Mesodermal cell (in vitro differentiated cells): ENCODE results near the gene S1PR2. TPM values are rescaled to one million over a fixed set of nuclear protein-coding genes. Genes with fewer than 3 reads are reported as not detected.
A peak's percentile ranks its signal among the peaks of the same experiment; 100 is the strongest.

ENCODE experiments used
- H3K27ac ChIP-seq: 2 replicates; pipeline ENCODE4 v1.7.0; 2013; ENCODE audit warnings: mild to moderate bottlenecking, low read depth, low read length, moderate library complexity; ENCODE audit not compliant: severe bottlenecking
- H3K36me3 ChIP-seq: 2 replicates; pipeline ENCODE4 v1.7.1; 2013; ENCODE audit warnings: mild to moderate bottlenecking, low read length, moderate library complexity; ENCODE audit not compliant: control insufficient read depth, insufficient read depth
- H3K4me1 ChIP-seq: one replicate; pipeline ENCODE4 v1.7.1; 2013; ENCODE audit warnings: mild to moderate bottlenecking, low read length; ENCODE audit not compliant: insufficient read depth, control insufficient read depth, poor library complexity, severe bottlenecking
- H3K4me3 ChIP-seq: 2 replicates; pipeline ENCODE4 v1.7.0; 2013; ENCODE audit warnings: low read length, control low read depth, mild to moderate bottlenecking; ENCODE audit not compliant: insufficient read depth, poor library complexity, severe bottlenecking; ENCODE audit errors: extremely low read depth
- H3K9me3 ChIP-seq: 2 replicates; pipeline ENCODE4 v1.7.1; 2013; ENCODE audit warnings: mild to moderate bottlenecking, low read length, moderate library complexity; ENCODE audit not compliant: control insufficient read depth
- WGBS, 2 experiments: methylation state at CpG; one replicate each; pipeline ENCODE4 v1.1.5; 2013; ENCODE audit warnings: missing lambda C conversion rate in 2 of 2; ENCODE audit not compliant: insufficient coverage in 2 of 2; 5-methylcytosine and 5-hydroxymethylcytosine counted together
- polyA plus RNA-seq, 2 experiments: library from polyadenylated mRNA; stranded (reverse); fragments of 50-300 nt; gene quantifications; one replicate each; pipeline ENCODE4 v1.2.3, GENCODE V29; 2013

Gene S1PR2
- polyA plus RNA-seq (2013, experiment 1 of 2): 11.6 TPM
- polyA plus RNA-seq (2013, experiment 2 of 2): 8.0 TPM

GRCh38 chr19:10230861-10231611 lies at the start of gene S1PR2:
S1PR2 (minus strand) TSS chr19:10231331; CDS start chr19:10224905, 6,426 bp downstream.
- WGBS, 2 experiments: 1% methylated on average over 38 of the region's 73 CpGs
- Histone ChIP-seq H3K4me3 (peak within 1 kb of the TSS; percentile 83), H3K36me3 (no peaks in the 10 kb centered on the region), H3K4me1 (peaks cover 6% of the 10 kb centered on the region), H3K9me3 (no peaks in the 10 kb centered on the region), H3K27ac (peak within 1 kb of the TSS; percentile 80)

GRCh38 chr19:10279737-10280442 lies 48.8 kb upstream of the S1PR2 start:
- Histone ChIP-seq H3K4me1 (no peaks in the 10 kb centered on the region), H3K36me3 (no peaks in the 10 kb centered on the region), H3K4me3 (no peak overlapping the region), H3K27ac (no peak overlapping the region), H3K9me3 (no peaks in the 10 kb centered on the region)
- WGBS, 2 experiments: 91 to 94% methylated on average over 4 to 5 of the region's 5 CpGs

GRCh38 chr19:10278935-10279334 lies 47.8 kb upstream of the S1PR2 start:
- Histone ChIP-seq H3K27ac (no peak overlapping the region), H3K4me1 (no peaks in the 10 kb centered on the region), H3K9me3 (no peaks in the 10 kb centered on the region), H3K36me3 (no peaks in the 10 kb centered on the region), H3K4me3 (no peak overlapping the region)
- 92 to 100% methylated on average over 1 of the region's 1 CpG for WGBS, 2 experiments

DNA sequence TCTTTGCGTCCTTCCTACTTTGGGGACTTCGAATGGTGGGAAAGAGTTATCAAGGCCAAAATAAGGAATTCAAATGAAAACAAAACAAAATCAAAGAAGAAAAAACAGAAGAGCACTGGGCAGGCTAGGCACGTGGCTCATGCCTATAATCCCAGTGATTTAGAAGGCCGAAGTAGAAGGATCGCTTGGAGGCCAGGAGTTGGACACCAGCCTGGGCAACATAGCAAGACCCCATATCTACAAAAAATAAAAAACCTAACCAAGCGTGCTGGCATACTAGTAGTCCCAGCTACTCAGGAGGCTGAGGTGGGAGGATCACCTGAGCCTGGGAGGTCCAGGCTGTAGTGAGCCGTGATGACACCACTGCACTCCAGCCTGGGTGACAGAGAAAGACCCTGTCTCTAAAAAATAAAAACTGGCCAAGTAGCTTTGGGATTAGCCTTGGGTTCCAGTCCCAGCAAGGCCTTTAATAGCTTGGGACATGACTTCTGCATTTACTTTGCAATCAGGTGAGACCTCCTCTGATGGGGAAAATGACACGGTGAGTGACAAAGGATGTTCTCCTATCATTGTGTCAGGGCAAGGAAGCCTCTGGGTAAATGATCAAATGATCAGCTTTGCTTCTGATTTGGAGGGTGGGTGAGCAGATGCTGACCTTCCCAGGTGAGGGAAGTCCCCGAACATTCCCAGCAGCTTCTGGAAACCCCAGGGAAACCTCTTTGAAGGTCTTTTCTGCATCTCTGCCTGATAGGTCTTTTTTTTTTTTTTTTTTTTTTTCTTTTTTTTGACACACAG lies 46.9 kb upstream of the S1PR2 start:
- 87 to 90% methylated on average over 4 to 8 of the region's 9 CpGs for WGBS, 2 experiments
- Histone ChIP-seq H3K27ac (no peak overlapping the region), H3K4me3 (no peak overlapping the region), H3K9me3 (no peaks in the 10 kb centered on the region), H3K36me3 (no peaks in the 10 kb centered on the region), H3K4me1 (no peaks in the 10 kb centered on the region)

GRCh38 chr19:10274589-10274988 lies 43.5 kb upstream of the S1PR2 start:
- Histone ChIP-seq H3K36me3 (no peaks in the 10 kb centered on the region), H3K4me3 (no peak overlapping the region), H3K9me3 (no peaks in the 10 kb centered on the region), H3K4me1 (no peaks in the 10 kb centered on the region), H3K27ac (no peak overlapping the region)
- 96 to 99% methylated on average over 10 of the region's 10 CpGs for WGBS, 2 experiments

DNA sequence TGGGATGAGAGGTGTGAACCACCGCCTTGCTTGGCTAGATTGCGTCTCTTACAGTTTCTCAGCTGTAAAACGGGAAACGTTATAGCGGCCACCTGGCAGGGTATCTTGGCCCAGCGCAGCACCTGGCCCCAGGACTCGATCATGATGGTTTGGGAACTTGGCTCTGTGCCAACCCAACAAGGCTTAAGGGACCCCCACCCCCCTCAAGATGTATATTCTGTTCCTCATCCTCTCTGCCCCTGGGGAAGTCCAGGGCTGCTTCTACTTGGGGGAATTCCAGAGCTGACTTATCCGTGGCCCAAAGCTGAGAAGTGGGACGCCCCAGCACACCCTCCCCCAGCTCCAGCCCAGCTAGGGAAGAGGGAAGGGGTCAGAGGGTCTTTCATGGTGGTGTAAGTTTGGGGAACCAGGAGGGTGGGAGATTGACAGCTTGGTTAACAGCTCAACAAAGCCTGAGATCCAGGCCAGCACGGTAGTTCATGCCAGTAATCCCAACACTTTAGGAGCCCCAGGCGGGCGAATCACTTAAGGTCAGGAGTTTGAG lies 40.5 kb upstream of the S1PR2 start:
- Histone ChIP-seq H3K36me3 (no peaks in the 10 kb centered on the region), H3K4me3 (no peak overlapping the region), H3K27ac (no peak overlapping the region), H3K9me3 (no peaks in the 10 kb centered on the region), H3K4me1 (no peaks in the 10 kb centered on the region)
- WGBS, 2 experiments: 73 to 78% methylated on average over 10 to 11 of the region's 12 CpGs

DNA sequence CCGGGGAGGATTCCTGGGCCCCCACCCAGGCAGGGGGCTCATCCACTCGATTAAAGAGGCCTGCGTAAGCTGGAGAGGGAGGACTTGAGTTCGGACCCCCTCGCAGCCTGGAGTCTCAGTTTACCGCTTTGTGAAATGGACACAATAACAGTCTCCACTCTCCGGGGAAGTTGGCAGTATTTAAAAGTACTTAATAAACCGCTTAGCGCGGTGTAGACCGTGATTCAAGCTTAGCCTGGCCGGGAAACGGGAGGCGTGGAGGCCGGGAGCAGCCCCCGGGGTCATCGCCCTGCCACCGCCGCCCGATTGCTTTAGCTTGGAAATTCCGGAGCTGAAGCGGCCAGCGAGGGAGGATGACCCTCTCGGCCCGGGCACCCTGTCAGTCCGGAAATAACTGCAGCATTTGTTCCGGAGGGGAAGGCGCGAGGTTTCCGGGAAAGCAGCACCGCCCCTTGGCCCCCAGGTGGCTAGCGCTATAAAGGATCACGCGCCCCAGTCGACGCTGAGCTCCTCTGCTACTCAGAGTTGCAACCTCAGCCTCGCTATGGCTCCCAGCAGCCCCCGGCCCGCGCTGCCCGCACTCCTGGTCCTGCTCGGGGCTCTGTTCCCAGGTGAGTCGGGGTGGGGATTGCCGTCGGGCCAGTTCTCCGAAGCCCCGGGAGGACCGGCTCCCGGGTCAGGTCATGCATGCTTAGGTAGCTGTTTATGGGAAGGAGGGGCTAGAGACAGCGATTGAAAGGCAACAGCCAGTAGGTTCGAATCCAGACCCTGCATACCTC lies 39.7 kb upstream of the S1PR2 start, which contains the start of gene ICAM1:
Gene ICAM1 (plus strand): TSS at position 505 of the 779 bp plus-strand sequence. CDS start 40 bp downstream, at position 545.
- Histone ChIP-seq H3K9me3 (no peaks in the 10 kb centered on the region), H3K27ac (no peak within 1 kb of the TSS), H3K4me1 (no peaks in the 10 kb centered on the region), H3K4me3 (peak within 1 kb of the TSS; percentile 19), H3K36me3 (no peaks in the 10 kb centered on the region)
- WGBS, 2 experiments: 5 to 8% methylated on average over 41 to 46 of the region's 51 CpGs

- Histone ChIP-seq H3K27ac (no peak overlapping the region), H3K4me3 (peak overlapping the region; percentile 19)
Observed at GRCh38 chr19:10270180-10270615, 39.1 kb upstream of the S1PR2 start.

GRCh38 chr19:10269333-10270179 lies 38.4 kb upstream of the S1PR2 start:
- 11% methylated on average over 52 to 57 of the region's 59 CpGs for WGBS, 2 experiments
- Histone ChIP-seq H3K27ac (no peak overlapping the region), H3K4me3 (peak overlapping the region; percentile 18), H3K36me3 (no peaks in the 10 kb centered on the region), H3K9me3 (no peaks in the 10 kb centered on the region), H3K4me1 (no peaks in the 10 kb centered on the region)

More at GRCh38 chr19:10270180-10270615, 39.1 kb upstream of the S1PR2 start:
- H3K36me3 ChIP-seq: no peaks in the 10 kb centered on the region
- WGBS, 2 experiments: 17 to 22% methylated on average over 20 to 28 of the region's 37 CpGs
- H3K9me3 ChIP-seq: no peaks in the 10 kb centered on the region
- H3K4me1 ChIP-seq: no peaks in the 10 kb centered on the region
